Activated T-helper 2 cell treated with anti-CD3 and anti-CD28 coated beads, Interferon-gamma antibody, Interleukin-2, Interleukin-4, amounts not matched to agents 10 μg/mL and 5 μg/mL and 100 μg/mL, durations not matched to agents 14 hours and 24 hours and 36 hours (primary cell): ENCODE results near the gene CRHR2. TPM values are rescaled to one million over a fixed set of nuclear protein-coding genes. Genes with fewer than 3 reads are reported as not detected.
A peak's percentile ranks its signal among the peaks of the same experiment; 100 is the strongest.

Experiments
- DNase-seq: peaks from one replicate; pipeline ENCODE4 v3.0.0; 2021; ENCODE audit warnings: low spot score
- H3K27ac Mint-ChIP-seq: one replicate; pipeline ENCODE4 v1.8.0; 2021; ENCODE audit warnings: mixed read lengths
- H3K27me3 Mint-ChIP-seq: one replicate; pipeline ENCODE4 v1.8.0; 2021; ENCODE audit warnings: low read depth, mixed read lengths
- H3K36me3 Mint-ChIP-seq: one replicate; pipeline ENCODE4 v1.8.0; 2021; ENCODE audit warnings: low read depth, mixed read lengths
- H3K4me1 Mint-ChIP-seq: one replicate; pipeline ENCODE4 v1.8.0; 2021; ENCODE audit warnings: low read depth, mixed read lengths
- H3K4me3 Mint-ChIP-seq: one replicate; pipeline ENCODE4 v1.8.0; 2021; ENCODE audit warnings: low read depth, mild to moderate bottlenecking, moderate library complexity, mixed read lengths
- H3K9me3 Mint-ChIP-seq: one replicate; pipeline ENCODE4 v1.8.0; 2021; ENCODE audit warnings: mixed read lengths
- intact Hi-C: fragments of 100-400 bp; cut with micrococcal nuclease; formaldehyde crosslinking; loops from one replicate; pipeline ENCODE4 v1.15.1; 2023
- total RNA-seq: library from RNA; stranded (reverse); gene quantifications from 2 replicates; pipeline ENCODE4 v1.2.3, GENCODE V29; 2022

Gene CRHR2
- total RNA-seq, 1 donor from 2014 or later: not detected

DNA sequence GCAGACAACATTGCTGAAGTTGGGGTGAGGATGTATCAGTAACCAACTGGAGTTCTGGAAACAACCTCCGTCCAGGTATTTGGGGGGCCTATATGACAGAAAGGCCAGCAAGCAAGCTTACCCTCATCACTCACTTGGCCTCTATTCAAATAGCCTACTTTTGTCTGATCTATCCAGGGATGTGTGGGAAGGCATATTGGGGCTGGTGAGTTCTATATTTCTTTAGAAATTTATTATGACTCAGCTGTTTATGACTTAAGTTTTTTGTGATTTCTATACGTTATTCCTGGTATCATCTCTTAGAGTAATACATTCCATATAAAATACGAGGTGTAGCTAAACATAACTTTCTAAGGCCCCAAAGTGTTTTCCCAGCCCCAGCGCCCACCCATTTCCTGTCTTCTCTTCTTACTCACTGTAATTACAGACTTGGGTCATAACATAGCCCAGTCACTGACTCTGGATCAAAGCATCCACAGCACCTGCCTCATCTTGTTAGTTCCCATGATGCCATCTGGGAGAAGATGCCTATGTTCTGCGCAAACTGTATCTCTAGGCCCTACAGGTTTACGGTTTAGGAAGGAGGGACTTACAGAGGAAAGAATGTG, 69.5 kb downstream of the CRHR2 start:
- Mint-ChIP-seq H3K9me3 (no peaks in the 10 kb centered on the region), H3K4me3 (no peak overlapping the region), H3K27me3 (no peaks in the 10 kb centered on the region), H3K4me1 (peaks cover 58% of the 10 kb centered on the region), H3K36me3 (peaks cover 89% of the 10 kb centered on the region), H3K27ac (peak overlapping the region; percentile 69)
- intact Hi-C loops: loop anchor here (1.0 to 2.0 kb wide), 2 partner anchors 8 to 18 kb away; partner anchors contain the start of gene GARS1
- no peak for DNase-seq

DNA sequence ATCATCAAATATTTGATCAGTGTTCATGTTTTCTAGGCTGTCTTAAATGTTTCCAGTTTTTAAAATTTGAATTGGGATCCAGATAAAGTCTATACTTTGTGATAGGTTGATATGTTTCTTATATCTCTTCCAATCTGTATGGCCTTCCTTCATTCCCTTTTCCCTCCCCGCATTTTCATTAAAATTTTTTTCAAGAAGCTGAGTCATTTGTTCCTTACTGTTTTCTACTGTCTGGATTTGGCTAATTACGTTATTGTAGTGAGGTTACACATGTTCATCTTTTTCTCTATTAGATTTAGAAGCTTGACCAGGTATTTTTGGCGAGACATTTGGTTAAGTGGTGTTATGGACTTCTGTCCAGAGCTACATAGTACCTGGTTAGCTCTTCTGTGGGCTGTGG, 76.4 kb downstream of the CRHR2 start:
- Mint-ChIP-seq H3K36me3 (peaks cover 88% of the 10 kb centered on the region), H3K4me3 (no peak overlapping the region), H3K27ac (no peak overlapping the region), H3K27me3 (no peaks in the 10 kb centered on the region), H3K4me1 (peaks cover 58% of the 10 kb centered on the region), H3K9me3 (no peaks in the 10 kb centered on the region)
- intact Hi-C loops: no loop called here
- no peak for DNase-seq

DNA sequence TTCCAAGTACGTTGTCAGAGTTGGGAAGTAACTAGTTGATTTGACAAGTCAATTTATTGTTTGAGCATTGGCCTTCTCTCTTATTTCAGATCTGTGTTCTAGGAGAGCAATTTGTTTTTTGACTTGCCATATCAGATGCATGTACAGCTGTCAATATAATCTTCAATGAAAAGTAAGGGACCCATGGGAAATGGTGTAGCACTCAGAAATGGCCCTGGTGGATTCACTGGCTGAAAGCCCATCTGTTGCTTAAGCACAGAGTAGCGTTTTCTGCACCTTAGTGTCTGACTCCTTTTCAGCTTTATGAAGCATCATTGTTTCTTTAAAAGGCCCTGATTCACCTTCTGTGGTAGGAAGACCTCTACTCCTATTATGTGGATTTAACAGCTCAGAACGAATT, 77.4 kb downstream of the CRHR2 start:
- Mint-ChIP-seq H3K27me3 (no peaks in the 10 kb centered on the region), H3K4me3 (no peak overlapping the region), H3K4me1 (peaks cover 52% of the 10 kb centered on the region), H3K9me3 (no peaks in the 10 kb centered on the region), H3K36me3 (peaks cover 89% of the 10 kb centered on the region), H3K27ac (no peak overlapping the region)
- intact Hi-C loops: loop anchor here (1.0 kb wide), 1 partner anchor 7 kb away; no protein-coding TSS in a partner anchor
- DNase-seq: no peak

Other genes with a start within 250 kb of the CRHR2 start
- 14.8 and 15.8 TPM in 2 replicates for gene NOD1, start 203.7 kb downstream of the CRHR2 start, total RNA-seq
- 71.6 and 72.7 TPM in 2 replicates for gene GGCT, start 177.6 kb downstream of the CRHR2 start, total RNA-seq
- 208 and 221 TPM in 2 replicates for gene GARS1, start 87.6 kb downstream of the CRHR2 start, total RNA-seq
- not detected in 2 replicates for gene INMT, start 69.7 kb upstream of the CRHR2 start, total RNA-seq
- 1.3 and 1.4 TPM in 2 replicates for gene MINDY4, start 89.0 kb upstream of the CRHR2 start, total RNA-seq
- gene AQP1, start 229.4 kb upstream of the CRHR2 start, total RNA-seq: not detected in 2 replicates